ENCODE measurements around the gene CCSER2. TPM values are rescaled to one million over a fixed set of nuclear protein-coding genes. Genes with fewer than 3 reads are reported as not detected.

CCSER2 gene
- total RNA-seq, 5 donors from 2014 or later (not counting 1 experiment from before 2014, with no cell fraction given), result 109 to 137 (median 115) TPM

- no peak overlapping the region for H3K27ac ChIP-seq (ENCODE audit: low read length)
Observed at GRCh38 chr10:84356928-84357327, 28.5 kb downstream of the CCSER2 start.

GRCh38 chr10:84358743-84359142 lies 30.4 kb downstream of the CCSER2 start:
- no peaks in the 10 kb centered on the region for H3K36me3 ChIP-seq (ENCODE audit: control insufficient read depth in 2 of 2, extremely low read depth in 1 of 2, insufficient read depth in 1 of 2, low read length in 1 of 2)
- no peak for DNase-seq
- Mint-ChIP-seq H3K27ac (peak overlapping the region; percentile 40 to 79), H3K27me3 (no peaks in the 10 kb centered on the region), H3K4me1 (peaks cover 90 to 92% (median 91%) of the 10 kb centered on the region in 3 donors), H3K36me3 (peaks cover 5% of the 10 kb centered on the region), H3K9me3 (no peaks in the 10 kb centered on the region), H3K4me3 (no peak overlapping the region)
- H3K4me3 ChIP-seq (ENCODE audit: control insufficient read depth in 1 of 2, extremely low read depth in 1 of 2, low read length in 1 of 2), result no peak overlapping the region
- peaks cover 19 to 30% of the 10 kb centered on the region in 2 experiments for H3K4me1 ChIP-seq (ENCODE audit: control insufficient read depth in 1 of 2, extremely low read depth in 1 of 2, insufficient read depth in 2 of 2, low read length in 2 of 2)
- ChIA-PET CTCF (interaction anchor here in 1 of 2 donors (0.5 kb wide), 1 partner anchor 19 kb away, joined by 6 read pairs; no protein-coding TSS in a partner anchor), POLR2A (interaction anchor here in 1 of 2 donors (0.5 kb wide), 1 partner anchor 184 kb away, joined by 5 read pairs; no protein-coding TSS in a partner anchor)
- no peak overlapping the region for H3K27ac ChIP-seq (ENCODE audit: low read length)
- 60% methylated on average over 1 of the region's 1 CpG for WGBS (ENCODE audit: insufficient coverage)
- no peaks in the 10 kb centered on the region for H3K27me3 ChIP-seq (replicated peaks in 1 of 2; ENCODE audit: control insufficient read depth in 2 of 2, extremely low read depth in 1 of 2, insufficient read depth in 2 of 2, low read length in 1 of 2)
- no peaks in the 10 kb centered on the region for H3K9me3 ChIP-seq
- no peak for ATAC-seq (replicated peaks in 1 of 4)

More at GRCh38 chr10:84356928-84357327, 28.5 kb downstream of the CCSER2 start:
- 14% methylated on average over 1 of the region's 2 CpGs for WGBS (ENCODE audit: insufficient coverage)
- peaks cover 94 to 96% (median 95%) of the 10 kb centered on the region in 3 donors for H3K4me1 Mint-ChIP-seq
- ChIA-PET CTCF (interaction anchor here (0.7 to 1.7 kb wide), 3 partner anchors 17 to 180 kb away, joined by 4 to 6 read pairs (median 5); no protein-coding TSS in a partner anchor), POLR2A (no interaction called here)
- H3K9me3 ChIP-seq, result no peaks in the 10 kb centered on the region
- no peaks in the 10 kb centered on the region for H3K27me3 Mint-ChIP-seq
- no peak overlapping the region for H3K4me3 Mint-ChIP-seq
- H3K4me3 ChIP-seq (ENCODE audit: control insufficient read depth in 1 of 2, extremely low read depth in 1 of 2, low read length in 1 of 2), result peak overlapping the region in 1 of 2 donors; percentile 19
- no peaks in the 10 kb centered on the region for H3K36me3 ChIP-seq (ENCODE audit: control insufficient read depth in 2 of 2, extremely low read depth in 1 of 2, insufficient read depth in 1 of 2, low read length in 1 of 2)
- no peaks in the 10 kb centered on the region for H3K9me3 Mint-ChIP-seq
- peaks cover under 1% of the 10 kb centered on the region for H3K36me3 Mint-ChIP-seq
- peak in 28 of 35 experiments; percentile 10 to 74 (median 34) for DNase-seq
- H3K27ac Mint-ChIP-seq, result no peak overlapping the region
- peaks cover 19 to 48% of the 10 kb centered on the region in 2 experiments for H3K4me1 ChIP-seq (ENCODE audit: control insufficient read depth in 1 of 2, extremely low read depth in 1 of 2, insufficient read depth in 2 of 2, low read length in 2 of 2)
- H3K27me3 ChIP-seq (replicated peaks in 1 of 2; ENCODE audit: control insufficient read depth in 2 of 2, extremely low read depth in 1 of 2, insufficient read depth in 2 of 2, low read length in 1 of 2), result no peaks in the 10 kb centered on the region
- peak; percentile 30 to 66 (median 43) for ATAC-seq (replicated peaks in 1 of 4)

DNA sequence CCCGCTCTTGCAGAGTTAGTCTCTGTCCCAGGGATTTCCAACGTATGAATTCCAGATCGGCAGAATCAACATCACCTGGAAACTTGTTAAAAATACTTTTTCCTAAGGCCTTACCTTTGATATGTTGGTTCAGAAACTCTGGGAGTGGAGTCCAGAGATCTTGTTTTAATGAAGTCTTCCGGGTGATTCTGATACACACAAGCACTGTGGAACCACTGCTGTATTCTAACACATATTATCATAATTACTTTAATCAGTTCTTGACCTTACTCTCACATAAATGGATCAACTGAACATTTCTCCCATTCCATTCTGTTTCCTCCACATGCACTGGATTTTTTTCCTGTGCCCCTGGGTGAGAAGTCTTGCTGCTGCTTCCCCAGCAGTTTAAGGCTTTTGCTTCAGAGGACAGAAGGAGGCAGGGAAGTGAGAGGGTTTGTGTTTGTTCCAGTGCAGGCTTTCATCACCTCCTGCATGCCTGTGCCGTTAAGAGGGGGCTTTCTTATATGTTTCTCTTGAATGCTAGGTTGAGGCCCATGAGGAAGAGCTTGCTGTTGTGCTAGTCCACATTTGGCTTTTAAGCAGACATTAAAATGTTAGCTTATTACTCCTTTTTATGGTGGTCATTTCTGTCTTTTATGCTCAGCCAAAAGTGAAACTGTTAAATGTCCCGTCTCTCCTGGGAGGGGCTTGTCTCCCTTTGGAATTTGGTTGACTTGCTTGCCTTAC lies 32.4 kb downstream of the CCSER2 start:
- Mint-ChIP-seq H3K36me3 (peaks cover 7% of the 10 kb centered on the region), H3K4me1 (peaks cover 76 to 87% (median 79%) of the 10 kb centered on the region in 3 donors), H3K27ac (peak overlapping the region in 1 of 2 donors; percentile 34), H3K27me3 (no peaks in the 10 kb centered on the region), H3K4me3 (peak overlapping the region; percentile 5 to 35 (median 5)), H3K9me3 (no peaks in the 10 kb centered on the region)
- no peaks in the 10 kb centered on the region for H3K36me3 ChIP-seq (ENCODE audit: control insufficient read depth in 2 of 2, extremely low read depth in 1 of 2, insufficient read depth in 1 of 2, low read length in 1 of 2)
- H3K9me3 ChIP-seq, result no peaks in the 10 kb centered on the region
- POLR2A ChIA-PET, result interaction anchor here in 1 of 2 donors (0.7 kb wide), 1 partner anchor 29 kb away, joined by 3 read pairs; no protein-coding TSS in a partner anchor
- CTCF ChIA-PET, result interaction anchor here in 1 of 2 donors (0.8 to 1.6 kb wide), 2 partner anchors 26 to 32 kb away, joined by 3 to 4 read pairs; no protein-coding TSS in a partner anchor
- no peaks in the 10 kb centered on the region for H3K27me3 ChIP-seq (replicated peaks in 1 of 2; ENCODE audit: control insufficient read depth in 2 of 2, extremely low read depth in 1 of 2, insufficient read depth in 2 of 2, low read length in 1 of 2)
- no peak overlapping the region for H3K4me3 ChIP-seq (ENCODE audit: control insufficient read depth in 1 of 2, extremely low read depth in 1 of 2, low read length in 1 of 2)
- no peak overlapping the region for H3K27ac ChIP-seq (ENCODE audit: low read length)
- ATAC-seq (replicated peaks in 1 of 4) (no peak), DNase-seq (peak in 1 of 35 experiments; percentile 13)
- 100% methylated on average over 1 of the region's 6 CpGs for WGBS (ENCODE audit: insufficient coverage)
- H3K4me1 ChIP-seq (ENCODE audit: control insufficient read depth in 1 of 2, extremely low read depth in 1 of 2, insufficient read depth in 2 of 2, low read length in 2 of 2), result peaks cover 21 to 27% of the 10 kb centered on the region in 2 experiments

- DNase-seq (no peak), ATAC-seq (replicated peaks in 1 of 4) (no peak)
- no peaks in the 10 kb centered on the region for H3K36me3 ChIP-seq (ENCODE audit: control insufficient read depth in 2 of 2, extremely low read depth in 1 of 2, insufficient read depth in 1 of 2, low read length in 1 of 2)
- no peaks in the 10 kb centered on the region for H3K9me3 ChIP-seq
- no CpG with 5 or more reads among the region's 5 CpGs for WGBS (ENCODE audit: insufficient coverage)
- peaks cover 6 to 12% of the 10 kb centered on the region in 2 experiments for H3K4me1 ChIP-seq (ENCODE audit: control insufficient read depth in 1 of 2, extremely low read depth in 1 of 2, insufficient read depth in 2 of 2, low read length in 2 of 2)
- no peak overlapping the region for H3K4me3 Mint-ChIP-seq
- H3K27ac Mint-ChIP-seq, result peak overlapping the region in 1 of 2 donors; percentile 22
- H3K4me1 Mint-ChIP-seq, result peaks cover 66 to 80% (median 77%) of the 10 kb centered on the region in 3 donors
- no peak overlapping the region for H3K4me3 ChIP-seq (ENCODE audit: control insufficient read depth in 1 of 2, extremely low read depth in 1 of 2, low read length in 1 of 2)
- peaks cover 0 to 5% (median 0%) of the 10 kb centered on the region in 3 donors for H3K9me3 Mint-ChIP-seq
- POLR2A ChIA-PET, result interaction anchor here in 1 of 2 donors (1.8 kb wide), 1 partner anchor 31 kb away, joined by 11 read pairs; no protein-coding TSS in a partner anchor
- CTCF ChIA-PET, result interaction anchor here (1.1 to 2.0 kb wide), 4 partner anchors 11 to 172 kb away, joined by 3 to 10 read pairs (median 4); no protein-coding TSS in a partner anchor
- peaks cover 22% of the 10 kb centered on the region for H3K36me3 Mint-ChIP-seq
- peak overlapping the region; percentile 4 for H3K27ac ChIP-seq (ENCODE audit: low read length)
- no peaks in the 10 kb centered on the region for H3K27me3 ChIP-seq (replicated peaks in 1 of 2; ENCODE audit: control insufficient read depth in 2 of 2, extremely low read depth in 1 of 2, insufficient read depth in 2 of 2, low read length in 1 of 2)
- no peaks in the 10 kb centered on the region for H3K27me3 Mint-ChIP-seq
Observed at GRCh38 chr10:84365335-84365881, 37.0 kb downstream of the CCSER2 start.

GRCh38 chr10:84366041-84366440 lies 37.7 kb downstream of the CCSER2 start:
- DNase-seq (no peak), ATAC-seq (replicated peaks in 1 of 4) (no peak)
- Histone ChIP-seq H3K36me3 (ENCODE audit: control insufficient read depth in 2 of 2, extremely low read depth in 1 of 2, insufficient read depth in 1 of 2, low read length in 1 of 2) (peaks cover 0 to 3% of the 10 kb centered on the region in 2 donors), H3K27ac (ENCODE audit: low read length) (no peak overlapping the region), H3K27me3 (replicated peaks in 1 of 2; ENCODE audit: control insufficient read depth in 2 of 2, extremely low read depth in 1 of 2, insufficient read depth in 2 of 2, low read length in 1 of 2) (no peaks in the 10 kb centered on the region), H3K4me3 (ENCODE audit: control insufficient read depth in 1 of 2, extremely low read depth in 1 of 2, low read length in 1 of 2) (no peak overlapping the region), H3K9me3 (no peaks in the 10 kb centered on the region), H3K4me1 (ENCODE audit: control insufficient read depth in 1 of 2, extremely low read depth in 1 of 2, insufficient read depth in 2 of 2, low read length in 2 of 2) (peaks cover 6 to 9% of the 10 kb centered on the region in 2 experiments)
- Mint-ChIP-seq H3K4me3 (no peak overlapping the region), H3K4me1 (peaks cover 60 to 74% (median 74%) of the 10 kb centered on the region in 3 donors), H3K27me3 (no peaks in the 10 kb centered on the region), H3K27ac (peak overlapping the region; percentile 10 to 22), H3K36me3 (peaks cover 23% of the 10 kb centered on the region), H3K9me3 (peaks cover 0 to 5% (median 0%) of the 10 kb centered on the region in 3 donors)
- no CpG with 5 or more reads among the region's 4 CpGs for whole genome bisulfite sequencing (ENCODE audit: insufficient coverage)
- POLR2A ChIA-PET, result interaction anchor here in 1 of 2 donors (0.7 to 1.8 kb wide), 3 partner anchors 8 to 37 kb away, joined by 3 to 11 read pairs (median 3); no protein-coding TSS in a partner anchor
- CTCF ChIA-PET, result interaction anchor here (1.2 to 2.0 kb wide), 2 partner anchors 9 to 98 kb away, joined by 3 to 5 read pairs; no protein-coding TSS in a partner anchor

DNA sequence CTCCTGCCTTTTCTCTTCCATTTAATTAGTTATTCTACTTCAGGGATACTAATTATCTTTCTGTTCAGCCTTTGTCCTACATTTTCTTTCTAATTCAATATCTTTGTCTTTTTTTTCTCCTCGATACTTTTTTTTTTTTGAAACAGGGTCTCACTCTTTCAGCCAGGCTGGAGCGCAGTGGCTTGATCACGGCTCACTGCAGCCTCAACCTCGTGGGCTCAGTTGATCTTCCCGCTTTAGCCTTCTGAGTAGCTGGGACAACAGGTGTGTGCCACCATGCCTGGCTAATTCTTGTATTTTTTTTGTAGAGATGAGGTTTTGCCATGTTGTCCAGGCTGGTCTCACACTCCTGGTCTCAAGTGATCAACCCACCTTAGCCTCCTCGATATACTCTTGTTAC lies 38.9 kb downstream of the CCSER2 start:
- 93% methylated on average over 3 of the region's 6 CpGs for WGBS (ENCODE audit: insufficient coverage)
- H3K36me3 ChIP-seq (ENCODE audit: control insufficient read depth in 2 of 2, extremely low read depth in 1 of 2, insufficient read depth in 1 of 2, low read length in 1 of 2), result peaks cover 0 to 14% of the 10 kb centered on the region in 2 donors
- H3K9me3 ChIP-seq, result no peaks in the 10 kb centered on the region
- ChIA-PET CTCF (no interaction called here), POLR2A (no interaction called here)
- Mint-ChIP-seq H3K4me1 (peaks cover 47 to 73% (median 71%) of the 10 kb centered on the region in 3 donors), H3K9me3 (peaks cover 0 to 5% (median 0%) of the 10 kb centered on the region in 3 donors), H3K4me3 (no peak overlapping the region), H3K27me3 (no peaks in the 10 kb centered on the region), H3K36me3 (peaks cover 30% of the 10 kb centered on the region), H3K27ac (no peak overlapping the region)
- H3K4me3 ChIP-seq (ENCODE audit: control insufficient read depth in 1 of 2, extremely low read depth in 1 of 2, low read length in 1 of 2), result no peak overlapping the region
- H3K4me1 ChIP-seq (ENCODE audit: control insufficient read depth in 1 of 2, extremely low read depth in 1 of 2, insufficient read depth in 2 of 2, low read length in 2 of 2), result peaks cover 2 to 4% of the 10 kb centered on the region in 2 experiments
- DNase-seq, result no peak
- H3K27me3 ChIP-seq (replicated peaks in 1 of 2; ENCODE audit: control insufficient read depth in 2 of 2, extremely low read depth in 1 of 2, insufficient read depth in 2 of 2, low read length in 1 of 2), result no peaks in the 10 kb centered on the region
- no peak for ATAC-seq (replicated peaks in 1 of 4)
- no peak overlapping the region for H3K27ac ChIP-seq (ENCODE audit: low read length)

Measured in T-cell (primary cell).